ENCODE results near the gene SDHAF1.

Gene SDHAF1

DNA sequence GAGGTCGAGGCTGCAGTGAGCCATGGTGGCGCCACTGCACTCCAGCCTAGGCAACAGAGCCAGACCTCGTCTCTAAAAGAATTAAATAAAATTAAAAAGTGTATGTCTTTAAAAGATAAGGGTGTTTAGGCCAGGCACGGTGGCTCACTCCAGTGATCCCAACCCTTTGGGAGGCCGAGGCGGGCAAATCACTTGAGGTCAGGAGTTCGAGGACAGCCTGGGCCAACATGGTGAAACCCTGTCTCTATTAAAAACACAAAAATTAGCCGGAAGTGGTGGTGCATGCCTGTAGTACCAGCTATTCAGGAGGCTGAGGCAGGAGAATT is 7.5 kb upstream of the SDHAF1 start:
- DNase-seq = no peak

DNA sequence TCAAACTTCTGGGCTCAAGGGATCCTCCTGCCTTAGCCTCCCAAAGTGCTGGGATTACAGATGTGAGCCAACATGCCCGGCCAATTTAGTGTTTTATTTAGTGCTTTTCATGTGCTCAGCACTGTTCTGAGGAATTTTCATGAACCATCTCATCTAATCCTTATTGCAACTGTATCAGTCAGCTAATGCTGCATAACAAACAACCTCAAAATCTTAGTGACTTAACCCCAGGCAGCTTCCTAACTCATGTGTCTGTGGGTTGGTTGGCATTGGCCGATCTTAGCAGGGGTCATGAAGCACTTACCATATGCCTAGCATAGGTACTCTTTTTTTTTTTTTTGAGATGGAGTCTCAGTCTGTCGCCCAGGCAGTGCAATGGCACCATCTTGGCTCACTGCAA is 6.2 kb upstream of the SDHAF1 start:
- DNase-seq = no peak

DNA sequence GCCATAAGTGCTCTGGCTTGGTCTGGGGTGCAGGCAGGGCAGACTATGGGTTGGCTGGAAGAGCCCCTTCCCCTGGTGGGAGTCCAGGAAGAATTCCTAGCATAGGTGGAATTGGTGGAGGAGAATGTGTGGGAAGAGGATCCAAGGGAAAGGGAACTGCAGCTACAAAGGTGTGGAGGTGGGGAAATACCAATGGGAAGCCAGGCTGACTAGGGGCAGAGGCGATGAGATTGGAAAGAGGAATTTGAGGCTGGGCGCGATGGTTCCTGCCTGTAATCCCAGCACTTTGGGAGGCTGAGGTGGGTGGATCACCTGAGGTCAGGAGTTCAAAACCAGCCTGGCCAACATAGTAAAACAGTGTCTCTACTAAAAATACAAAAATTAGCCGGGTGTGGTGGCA is 4.8 kb upstream of the SDHAF1 start:
- DNase-seq = no peak

DNA sequence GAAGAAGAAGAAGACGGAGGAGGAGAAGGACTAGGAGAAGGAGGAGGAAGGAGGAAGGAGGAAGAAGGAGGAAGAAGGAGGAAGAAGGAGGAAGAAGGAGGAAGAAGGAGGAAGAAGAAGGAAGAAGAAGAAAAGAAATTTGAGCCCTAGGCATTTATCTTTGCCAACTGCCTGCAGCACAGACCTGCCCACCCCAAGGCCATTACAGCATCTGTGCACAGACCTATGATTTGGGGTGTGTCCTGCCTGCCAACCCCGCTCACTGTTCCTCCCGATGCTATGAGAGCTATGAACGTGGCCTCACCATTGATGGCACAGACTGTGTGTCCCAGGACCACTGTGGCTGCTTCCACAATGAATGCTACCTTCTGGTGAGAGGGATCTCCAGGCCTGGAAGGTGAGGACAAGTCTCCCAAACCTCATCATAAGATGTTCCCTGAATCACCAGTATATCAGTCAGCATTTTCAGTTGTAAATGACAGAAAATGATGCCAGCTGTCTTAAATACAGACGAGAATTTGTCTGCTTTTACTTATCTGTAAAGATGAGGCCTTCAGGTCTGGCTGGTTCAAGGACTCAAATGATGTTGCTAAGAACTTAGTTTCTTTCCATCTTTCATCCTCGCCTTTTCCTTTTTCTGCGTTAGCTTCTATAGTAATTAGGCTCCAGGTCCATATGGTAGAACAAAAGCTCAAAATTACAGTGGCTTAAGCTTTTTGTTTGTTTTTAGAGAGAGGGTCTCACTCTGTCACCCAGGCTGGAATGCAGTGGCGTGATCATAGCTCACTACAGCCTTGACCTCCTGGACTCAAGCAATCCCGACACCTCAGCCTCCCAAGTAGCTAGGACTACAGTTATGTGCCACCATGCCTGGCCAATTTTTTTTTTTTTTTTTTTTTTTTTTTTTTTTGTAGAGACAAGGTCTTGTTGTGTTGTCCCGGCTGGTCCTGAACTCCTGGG is 3.9 kb upstream of the SDHAF1 start:
- DNase-seq = no peak

DNA sequence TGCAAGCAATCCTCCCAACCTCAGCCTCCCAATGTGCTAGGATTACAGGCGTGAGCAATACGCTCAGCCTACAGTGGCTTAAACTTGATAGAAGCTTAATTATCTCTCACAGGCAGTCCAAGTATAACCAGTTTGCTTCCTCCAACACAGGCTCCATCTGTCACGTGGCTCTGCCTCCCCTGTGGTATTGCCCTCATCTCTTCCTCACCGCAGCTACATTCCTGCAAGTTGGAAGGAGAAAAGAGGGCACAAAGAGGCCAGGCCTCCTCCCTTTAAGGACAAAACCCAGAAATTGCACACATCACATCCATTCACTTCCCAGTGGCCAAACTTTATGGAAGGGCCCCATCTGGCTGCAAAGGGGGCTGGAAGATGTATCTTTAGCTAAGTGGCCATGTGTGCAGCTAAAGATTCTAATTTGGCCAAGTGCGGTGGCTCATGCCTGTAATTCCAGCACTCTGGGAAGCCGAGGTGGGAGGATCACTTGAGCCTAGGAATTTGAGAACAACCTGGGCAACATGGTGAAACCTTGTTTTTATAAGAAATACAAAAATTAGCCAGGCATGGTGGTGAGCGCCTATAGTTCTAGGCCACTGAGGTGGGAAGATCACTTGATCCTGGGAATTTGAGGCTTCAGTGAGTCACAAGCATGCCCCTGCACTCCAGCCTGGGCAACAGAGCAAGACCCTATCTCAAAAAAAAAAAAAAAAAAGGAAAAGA is 3.1 kb upstream of the SDHAF1 start:
- DNase-seq = peak; percentile 84

DNA sequence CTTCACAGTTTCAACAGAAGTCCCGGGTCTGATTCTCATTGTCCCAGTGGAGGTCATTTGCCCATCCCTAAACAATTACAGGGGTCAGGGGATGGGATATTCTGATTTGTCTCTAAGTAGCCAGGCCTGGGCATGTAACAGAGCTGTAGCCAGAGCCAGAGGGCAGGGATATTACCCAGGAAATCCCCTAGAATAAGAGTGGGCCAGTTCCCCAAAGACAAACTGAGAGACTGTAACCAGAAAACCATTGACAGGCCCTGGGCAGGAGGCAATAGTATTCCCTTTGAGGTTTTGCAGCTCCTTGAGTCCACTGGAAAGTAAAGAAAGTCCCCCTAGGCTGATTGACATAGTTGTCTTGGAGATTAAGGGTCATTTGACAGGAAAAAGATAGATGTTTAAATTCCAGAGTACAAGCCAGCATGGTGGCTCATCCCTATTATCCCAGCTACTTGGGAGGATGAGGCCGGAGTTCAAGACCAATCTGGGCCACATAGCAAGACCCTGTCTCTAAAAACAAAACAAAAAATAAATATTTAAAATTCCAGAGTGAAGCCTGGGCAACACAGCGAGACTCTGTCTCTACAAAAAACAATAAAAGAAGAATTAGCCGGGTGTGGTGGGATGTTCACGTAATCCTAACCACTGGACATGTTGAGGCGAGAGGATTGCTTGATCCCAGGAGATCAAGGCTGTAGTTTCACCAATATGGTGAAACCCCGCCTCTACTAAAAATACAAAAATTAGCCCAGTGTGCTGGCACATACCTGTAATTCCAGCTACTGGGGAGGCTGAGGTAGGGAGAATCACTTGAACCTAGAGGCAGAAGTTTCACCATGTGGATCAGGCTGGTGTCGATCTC is 1.9 kb upstream of the SDHAF1 start:
- no peak for DNase-seq

DNA sequence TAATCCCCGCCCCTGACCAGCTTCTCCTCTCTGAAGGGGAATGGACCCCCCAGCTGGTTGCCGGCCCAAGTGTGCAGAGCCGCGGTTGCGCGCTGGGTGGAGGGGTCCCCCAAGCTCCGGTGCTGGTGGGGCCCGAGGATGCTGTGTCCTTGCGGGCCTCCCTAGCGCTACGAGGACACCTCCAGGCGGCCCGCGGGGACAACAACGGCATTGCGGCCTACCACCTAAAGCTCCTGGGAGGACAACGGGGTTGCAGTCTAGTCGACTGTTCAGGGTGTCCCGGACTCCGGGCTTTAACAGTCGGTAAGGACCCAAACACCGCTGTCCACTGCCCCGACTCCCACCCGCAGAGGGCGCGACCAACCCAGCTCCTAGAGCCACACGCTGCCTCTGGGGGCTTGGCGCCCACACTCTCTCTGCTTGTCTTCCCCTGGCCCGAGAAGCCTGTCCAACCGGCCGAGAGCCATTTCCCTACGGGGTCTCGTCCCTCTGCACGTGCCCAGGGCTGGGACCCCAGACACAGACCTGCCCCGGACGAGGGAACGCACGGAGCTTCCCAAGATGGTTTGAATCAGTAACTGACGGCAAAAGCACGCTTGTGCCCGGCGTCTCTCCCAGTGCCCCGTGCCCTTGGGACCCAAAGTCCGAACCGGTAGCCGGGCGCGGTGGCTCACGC is 927 bp upstream of the SDHAF1 start:
- no peak for DNase-seq

DNA sequence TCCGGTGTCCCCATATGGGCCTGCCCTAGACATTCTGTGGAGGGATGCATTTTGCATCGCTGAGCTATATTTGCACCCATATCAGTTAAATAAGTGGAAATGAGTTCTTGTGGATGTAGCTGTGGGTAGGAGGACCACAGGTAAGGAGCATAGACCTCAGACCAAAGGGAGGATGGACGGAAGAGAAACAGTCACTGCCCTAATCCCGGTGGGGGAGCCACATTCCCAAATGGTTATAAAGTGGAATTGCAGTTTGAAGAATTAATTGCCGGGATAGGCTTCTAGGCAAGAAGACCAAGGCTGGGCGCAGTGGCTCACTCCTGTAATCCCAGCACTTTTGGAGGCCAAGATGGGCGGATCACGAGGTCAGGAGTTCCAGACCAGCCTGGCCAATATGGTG is 1.8 kb downstream of the SDHAF1 start:
- no peak for DNase-seq

DNA sequence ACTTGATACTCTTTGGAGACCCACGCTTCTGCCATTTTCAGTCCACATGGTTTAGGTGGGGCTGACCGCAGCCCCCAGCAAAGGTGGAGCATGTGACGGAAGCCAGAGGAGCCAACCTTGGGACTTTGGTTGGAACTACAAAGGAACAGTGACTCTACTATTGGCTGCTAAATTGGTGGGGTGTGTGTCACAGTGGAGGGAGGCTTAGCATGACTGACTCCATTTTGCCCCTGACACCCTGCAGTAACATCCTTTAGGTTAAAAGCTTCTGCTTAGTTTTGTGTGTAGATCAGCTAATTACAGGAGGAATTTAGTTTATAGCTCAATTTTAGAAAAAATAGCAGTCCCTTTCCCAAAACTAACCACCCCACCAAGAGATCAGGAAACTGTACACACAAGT is 6.6 kb downstream of the SDHAF1 start:
- DNase-seq = no peak

DNA sequence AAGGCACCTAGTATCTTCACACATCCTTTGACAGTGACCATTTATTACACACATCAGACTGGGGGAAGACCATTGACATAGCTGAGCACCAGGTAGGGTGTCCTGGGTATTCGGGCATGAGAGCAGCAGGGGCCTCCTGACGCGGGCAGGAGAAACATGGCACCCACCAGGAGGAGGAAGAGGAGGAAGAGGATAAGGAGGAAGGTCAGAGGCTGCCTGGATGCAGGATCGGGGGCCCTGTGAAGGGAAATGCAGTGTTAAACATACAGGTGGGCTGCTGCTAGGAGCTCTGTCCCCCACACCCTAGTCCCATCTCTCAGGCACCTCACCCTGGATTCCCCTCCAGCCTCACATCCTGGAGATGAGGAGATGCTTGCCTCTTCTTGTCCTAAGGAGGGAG is 8.3 kb downstream of the SDHAF1 start:
- DNase-seq = no peak

DNA sequence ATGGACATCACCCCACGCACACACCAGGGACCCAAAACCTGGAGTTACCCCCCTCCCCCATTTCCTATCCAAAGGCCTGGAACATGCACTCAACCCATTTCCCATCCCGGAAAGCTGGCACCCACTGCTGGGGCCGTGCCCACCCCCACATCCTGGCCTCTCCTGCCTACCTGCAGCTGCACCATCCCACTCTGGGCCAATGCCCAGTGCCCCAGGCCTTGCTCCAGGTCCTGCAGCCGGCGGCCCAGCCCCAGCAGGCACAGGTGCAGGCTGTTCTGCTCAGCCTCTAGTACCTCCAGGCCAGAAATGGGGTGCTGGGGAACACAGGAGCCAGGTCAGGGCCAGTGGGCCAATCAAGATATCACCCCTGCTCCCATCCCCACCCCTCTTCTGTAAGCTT is 12.0 kb downstream of the SDHAF1 start:
- no peak for DNase-seq

DNA sequence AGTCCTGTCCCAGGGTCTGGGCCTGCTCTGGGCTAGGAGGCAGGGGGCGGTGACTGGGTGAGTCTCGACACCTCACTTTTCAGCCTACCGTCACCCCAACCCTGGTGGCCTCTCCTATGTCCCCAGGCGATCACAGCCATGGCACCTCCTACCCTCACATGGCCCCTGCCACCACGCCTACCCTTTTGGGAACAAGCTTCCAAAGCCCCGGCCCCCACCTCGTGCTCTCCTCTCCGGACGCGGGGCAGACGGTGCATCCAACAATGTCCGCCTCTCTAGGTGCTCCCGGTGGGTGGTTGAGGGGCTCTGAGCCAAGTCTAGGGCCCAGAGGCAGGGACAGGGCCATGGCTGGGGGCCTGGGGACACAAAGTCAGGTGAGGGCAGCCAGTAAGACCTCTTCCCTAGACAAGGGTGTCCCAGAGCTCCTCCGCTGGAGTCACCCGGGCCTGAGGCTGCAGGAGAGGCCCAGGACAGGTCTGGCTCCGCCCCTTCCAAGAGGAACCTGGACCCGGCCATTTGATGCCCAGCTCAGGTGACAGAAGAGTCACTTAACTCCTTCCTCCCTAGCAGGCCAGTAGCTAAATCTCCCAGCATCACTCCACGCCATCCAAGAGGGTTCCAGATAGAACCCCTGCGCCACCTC is 13.5 kb downstream of the SDHAF1 start, which contains the start of gene SYNE4:
SYNE4 (minus strand) TSS at position 478 of the 643 bp plus-strand sequence; CDS start at position 346, 132 bp downstream.
- DNase-seq = no peak

DNA sequence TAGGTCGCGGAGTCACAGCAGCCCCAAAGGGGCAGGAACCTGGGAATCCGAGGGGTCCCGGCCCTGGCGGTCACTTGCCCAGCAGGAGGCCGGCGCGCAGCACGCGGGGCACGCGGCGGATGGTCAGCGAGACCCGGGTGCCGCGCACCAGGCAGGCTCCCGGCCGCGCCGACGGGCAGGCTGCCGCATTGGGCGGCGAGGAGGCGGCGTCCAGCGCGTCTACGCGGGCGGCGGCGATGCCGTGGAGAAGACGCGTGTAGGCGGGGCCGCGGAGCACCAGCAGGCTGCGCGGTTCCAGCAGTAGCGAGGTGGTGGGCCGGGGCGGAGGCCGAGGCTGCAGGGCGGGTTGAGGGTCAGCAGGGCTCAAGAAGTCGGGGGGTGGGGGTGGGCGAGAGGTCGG is 14.2 kb downstream of the SDHAF1 start:
- DNase-seq = no peak

DNA sequence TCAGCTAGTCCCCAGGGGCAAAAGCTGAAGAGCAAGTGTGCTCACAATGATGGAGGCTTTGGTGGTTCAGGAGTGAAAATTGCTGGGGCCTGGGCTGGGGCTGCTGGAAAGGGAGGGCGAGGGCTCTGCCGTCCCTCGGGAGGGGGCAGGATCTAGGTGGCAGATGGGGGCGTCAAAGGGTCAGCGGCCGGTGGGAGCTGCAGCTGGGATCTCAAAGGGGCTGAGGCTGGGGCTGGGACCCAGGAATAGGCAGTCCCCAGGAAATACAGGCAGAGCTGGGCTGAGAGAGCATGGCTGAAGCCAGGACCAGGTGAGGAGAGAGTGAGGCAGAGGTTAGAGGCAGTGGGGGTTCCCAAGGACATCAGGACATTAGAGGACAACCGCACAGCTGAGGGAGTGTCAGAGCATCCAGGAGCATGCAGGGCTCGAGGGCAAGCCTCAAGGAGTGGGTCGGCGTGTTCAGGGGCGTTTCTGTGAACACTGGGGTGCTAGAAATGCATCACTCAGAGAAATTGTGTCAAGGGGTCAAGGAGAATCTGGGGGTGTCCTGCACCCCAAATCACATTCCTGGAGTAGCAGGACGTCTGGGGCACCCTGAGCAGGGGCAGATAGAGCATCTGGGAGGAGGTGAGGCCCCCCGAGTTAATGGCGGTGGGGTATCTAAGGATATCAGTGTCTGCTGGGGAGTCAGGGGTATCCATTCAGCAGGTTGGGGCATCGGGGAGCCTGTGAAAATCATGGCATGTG is 14.8 kb downstream of the SDHAF1 start:
- DNase-seq = no peak

DNA sequence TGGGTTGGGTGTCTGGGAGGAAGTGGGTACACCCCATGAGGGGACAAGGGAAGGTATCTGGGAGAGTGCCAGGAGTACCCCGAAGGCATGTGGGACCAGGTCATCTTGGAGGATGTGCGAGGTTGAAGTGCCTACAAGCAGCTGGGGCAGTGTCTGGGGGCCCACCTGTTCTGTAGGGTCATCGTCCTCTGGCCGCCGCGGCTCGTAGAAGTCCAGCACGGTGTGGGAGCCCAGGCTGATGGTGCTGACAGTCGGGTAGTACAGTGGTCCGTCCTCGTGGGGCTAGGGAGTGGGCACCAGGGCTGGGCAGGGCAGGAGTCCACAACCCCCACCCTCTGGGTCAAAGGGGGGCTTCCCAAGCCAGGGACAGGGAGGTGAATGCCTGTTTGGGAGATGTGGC is 15.4 kb downstream of the SDHAF1 start:
- DNase-seq = no peak

DNA sequence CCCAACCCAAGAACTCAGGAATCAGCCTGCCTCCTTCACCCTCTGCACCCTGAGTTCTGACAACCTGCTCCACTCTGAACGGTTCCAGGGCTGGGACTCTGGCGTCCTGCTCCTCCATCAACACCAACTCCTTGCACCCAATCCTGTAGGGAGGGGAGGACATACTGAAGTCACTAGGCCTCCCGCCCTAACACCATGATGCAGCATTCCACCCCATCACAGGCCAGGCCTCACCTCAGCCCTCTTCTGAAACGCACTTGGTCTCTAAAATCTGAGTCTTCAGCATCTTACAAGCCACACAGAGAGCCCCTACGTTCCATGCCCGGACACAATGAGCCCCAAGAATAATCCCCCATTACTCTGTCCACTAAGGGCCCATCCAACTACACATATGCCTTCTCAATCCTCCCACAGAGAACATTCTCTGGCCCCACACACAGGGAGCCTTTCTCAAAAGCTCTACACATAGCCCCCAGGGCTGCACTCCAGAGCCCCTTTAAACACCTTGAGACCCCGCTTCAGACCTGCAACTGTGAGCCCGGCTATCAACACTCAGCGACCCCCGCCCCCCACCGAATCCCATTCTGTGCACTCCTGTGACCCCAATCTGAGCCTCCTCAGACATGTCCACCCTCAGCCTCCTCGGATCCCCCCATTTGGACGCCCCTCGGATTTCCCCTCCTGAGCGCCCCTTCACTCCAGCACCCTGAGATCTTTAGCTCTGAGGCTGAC is 18.5 kb downstream of the SDHAF1 start:
- DNase-seq = no peak

DNA sequence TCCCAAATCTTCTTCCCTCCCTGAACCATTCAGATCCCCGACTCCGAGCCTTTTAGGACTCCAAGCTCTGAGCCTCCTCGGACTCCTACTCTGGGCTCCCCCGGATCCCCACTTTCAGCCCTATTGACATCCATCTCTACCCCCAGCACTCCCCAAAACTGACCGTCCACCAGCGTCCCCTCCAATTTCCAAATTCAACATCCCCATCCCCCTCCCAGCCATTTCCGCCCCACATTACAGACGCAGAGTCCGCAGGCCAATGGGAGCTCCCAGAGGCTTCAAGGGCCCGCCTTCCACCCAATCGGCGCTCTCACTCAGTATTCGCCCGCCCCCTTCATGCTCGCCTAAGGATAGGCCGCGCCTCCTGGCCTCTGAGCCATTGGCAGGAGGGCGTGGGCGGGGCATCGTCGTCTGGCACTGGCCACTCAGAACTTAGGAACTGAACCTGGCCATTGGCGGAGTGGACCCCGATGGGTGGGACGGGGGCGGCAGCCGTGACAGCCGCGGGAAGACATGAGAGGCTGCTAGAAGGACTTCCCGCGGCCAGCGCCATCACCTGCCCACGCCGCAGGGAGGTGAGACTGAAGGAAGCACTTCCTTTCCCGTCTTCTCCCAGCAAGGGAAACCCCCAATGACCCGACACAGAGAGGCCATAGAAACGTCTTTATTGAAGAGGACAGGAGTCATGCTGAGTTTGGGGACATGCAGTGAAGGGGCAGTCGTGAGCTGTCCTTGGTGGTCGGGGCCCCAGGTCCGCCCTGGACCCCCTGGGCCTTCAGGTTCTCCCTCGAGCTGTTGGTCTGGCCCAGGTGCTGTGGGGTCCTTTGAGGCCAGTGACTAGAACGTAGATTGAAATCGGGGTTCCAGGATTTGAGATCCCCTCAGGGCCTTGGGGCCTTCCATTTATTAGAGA is 19.3 kb downstream of the SDHAF1 start, which contains the start of gene ALKBH6:
ALKBH6 (minus strand) TSS at position 202 of the 913 bp plus-strand sequence. CDS start 816 bp downstream, outside the sequence.
- DNase-seq = peak; percentile 99

DNA sequence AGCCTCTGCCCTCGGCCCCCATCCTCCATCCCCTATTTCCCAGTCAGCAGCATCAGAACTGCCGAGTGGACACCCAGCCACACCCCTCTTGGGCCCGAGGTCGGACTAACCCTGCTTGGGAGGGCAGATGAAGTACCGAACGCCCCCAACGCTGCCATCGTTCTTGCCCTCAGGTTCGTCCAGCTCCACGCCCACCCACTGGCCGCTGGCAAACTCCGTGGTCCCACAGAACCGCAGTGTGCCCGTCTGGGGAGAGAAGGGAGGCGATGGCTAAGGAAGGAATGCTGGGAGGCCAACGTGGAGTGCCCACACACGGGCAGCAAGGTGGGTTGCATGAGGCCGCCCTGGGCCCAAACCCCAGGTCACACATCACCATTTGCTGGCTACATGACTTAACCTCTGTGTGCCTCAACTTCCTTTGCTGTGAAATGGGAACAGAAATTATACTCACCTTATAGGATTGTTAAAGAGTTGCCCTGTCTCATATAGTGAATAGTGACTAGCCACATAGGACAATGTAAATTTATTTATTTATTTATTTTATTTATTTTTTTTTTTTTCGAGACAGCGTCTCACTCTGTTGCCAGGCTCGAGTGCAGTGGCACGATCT is 24.2 kb downstream of the SDHAF1 start:
- no peak for DNase-seq

DNA sequence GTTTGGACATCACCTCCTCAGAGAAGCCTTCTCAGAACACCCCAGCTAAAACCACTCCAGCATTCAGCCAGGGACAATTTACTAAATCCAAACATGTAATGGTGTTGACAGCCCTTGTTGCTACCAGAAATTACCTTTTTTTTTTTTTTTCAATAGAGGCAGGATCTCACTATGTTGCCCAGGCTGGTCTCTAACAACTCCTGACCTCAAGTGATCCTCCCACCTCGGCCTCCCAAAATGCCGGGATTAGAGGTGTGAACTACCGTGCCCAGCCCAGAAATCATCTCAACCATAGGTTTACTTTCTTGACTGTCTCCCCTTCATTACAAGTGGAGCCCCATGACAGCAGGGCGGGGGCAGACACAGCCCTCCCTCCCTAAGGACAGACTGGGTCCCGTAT is 28.4 kb downstream of the SDHAF1 start:
- no peak for DNase-seq

Measured in kidney glomerular epithelial cell (primary cell).